ENCODE data around the gene KIF1B. TPM values are rescaled to one million over a fixed set of nuclear protein-coding genes. Genes with fewer than 3 reads are reported as not detected.
"Not testable (repeated sequence)": the region's sequence is repeated elsewhere in the genome, so short reads cannot be mapped to it uniquely, and the experiment has no call there.

The KIF1B gene
- total RNA-seq, 1 experiment from 2014 or later: 22.7 TPM

GRCh38 chr1:10424651-10425050 is 214.3 kb downstream of the KIF1B start:
- no peak overlapping the region for H2AFZ ChIP-seq
- H3K4me1 ChIP-seq (replicated peaks; ENCODE audit: insufficient read depth): peaks cover 3% of the 10 kb centered on the region
- CTCF ChIA-PET: no interaction called here
- DNase-seq: no peak
- intact Hi-C loops (cut with micrococcal nuclease; ENCODE audit: unreplicated experiment): loop anchor here (5.0 kb wide), 2 partner anchors 482 to 807 kb away; partner anchors contain the start of genes LZIC and NMNAT1
- no peak overlapping the region for H3K4me3 ChIP-seq
- no peaks in the 10 kb centered on the region for H3K9me2 ChIP-seq (ENCODE audit: insufficient read depth)
- H3K27me3 ChIP-seq (ENCODE audit: insufficient read depth, low read depth): no peaks in the 10 kb centered on the region
- no peaks in the 10 kb centered on the region for H3K9me3 ChIP-seq (ENCODE audit: insufficient read depth, low read depth)
- H3K4me2 ChIP-seq: no peak overlapping the region
- no peaks in the 10 kb centered on the region for H3K79me2 ChIP-seq (ENCODE audit: low read depth)
- no peak overlapping the region for H3K27ac ChIP-seq
- TF ChIP-seq CTCF (conservative IDR thresholded peaks at IDR 0.05) (no peak), EZH2 (IDR thresholded peaks at IDR 0.05; ENCODE audit: low read depth) (no peak)
- no peaks in the 10 kb centered on the region for H4K20me1 ChIP-seq (ENCODE audit: insufficient read depth)
- peaks cover 8% of the 10 kb centered on the region; the same call in 1 of the 2 replicates for H3F3A ChIP-seq (ENCODE audit: insufficient read depth, low read depth)
- POLR2A ChIA-PET (ENCODE audit: unreplicated experiment): interaction anchor here (0.6 kb wide), 1 partner anchor 63 kb away, joined by 30 read pairs; no protein-coding TSS in a partner anchor
- no peaks in the 10 kb centered on the region for H3K36me3 ChIP-seq (ENCODE audit: low read depth)
- BruUV-seq (replicated peaks): no TSS peak

- CTCF ChIA-PET; H3K4me3 ChIP-seq; H3K4me2 ChIP-seq; H3F3A ChIP-seq (ENCODE audit: insufficient read depth, low read depth); H3K9me2 ChIP-seq (ENCODE audit: insufficient read depth); H3K27ac ChIP-seq; H3K79me2 ChIP-seq (ENCODE audit: low read depth); H2AFZ ChIP-seq; DNase-seq; H3K9me3 ChIP-seq (ENCODE audit: insufficient read depth, low read depth); H3K36me3 ChIP-seq (ENCODE audit: low read depth); BruUV-seq (replicated peaks); H4K20me1 ChIP-seq (ENCODE audit: insufficient read depth); H3K27me3 ChIP-seq (ENCODE audit: insufficient read depth, low read depth); H3K4me1 ChIP-seq (replicated peaks; ENCODE audit: insufficient read depth): not testable (repeated sequence)
- intact Hi-C loops (cut with micrococcal nuclease; ENCODE audit: unreplicated experiment): loop anchor here (5.0 kb wide), 2 partner anchors 484 to 809 kb away; partner anchors contain the start of genes LZIC and NMNAT1
- POLR2A ChIA-PET (ENCODE audit: unreplicated experiment): interaction anchor here (0.7 kb wide), 2 partner anchors 27 to 92 kb away, joined by 3 to 8 read pairs; partner anchors contain the start of gene PGD
Measured at GRCh38 chr1:10425826-10426534, 215.6 kb downstream of the KIF1B start.

- H3K4me1 ChIP-seq (replicated peaks; ENCODE audit: insufficient read depth); POLR2A ChIA-PET (ENCODE audit: unreplicated experiment); BruUV-seq (replicated peaks); H2AFZ ChIP-seq; DNase-seq; H3K79me2 ChIP-seq (ENCODE audit: low read depth); H3K27ac ChIP-seq; H3K4me3 ChIP-seq; CTCF ChIA-PET; H3K36me3 ChIP-seq (ENCODE audit: low read depth); H3F3A ChIP-seq (ENCODE audit: insufficient read depth, low read depth); H3K4me2 ChIP-seq; H3K9me2 ChIP-seq (ENCODE audit: insufficient read depth); H3K27me3 ChIP-seq (ENCODE audit: insufficient read depth, low read depth); H3K9me3 ChIP-seq (ENCODE audit: insufficient read depth, low read depth); H4K20me1 ChIP-seq (ENCODE audit: insufficient read depth): not testable (repeated sequence)
- intact Hi-C loops (cut with micrococcal nuclease; ENCODE audit: unreplicated experiment): loop anchor here (5.0 kb wide), 2 partner anchors 484 to 809 kb away; partner anchors contain the start of genes LZIC and NMNAT1
Measured at GRCh38 chr1:10426535-10426848, 216.1 kb downstream of the KIF1B start.

GRCh38 chr1:10428984-10429383 is 218.6 kb downstream of the KIF1B start:
- TF ChIP-seq CTCF (conservative IDR thresholded peaks at IDR 0.05) (no peak), EZH2 (IDR thresholded peaks at IDR 0.05; ENCODE audit: low read depth) (no peak)
- POLR2A ChIA-PET (ENCODE audit: unreplicated experiment): no interaction called here
- DNase-seq: no peak
- H3K79me2 ChIP-seq (ENCODE audit: low read depth): peaks cover 13% of the 10 kb centered on the region
- H3K27me3 ChIP-seq (ENCODE audit: insufficient read depth, low read depth): no peaks in the 10 kb centered on the region
- H4K20me1 ChIP-seq (ENCODE audit: insufficient read depth): no peaks in the 10 kb centered on the region
- intact Hi-C loops (cut with micrococcal nuclease; ENCODE audit: unreplicated experiment): loop anchor here (1.0 to 5.0 kb wide), 5 partner anchors 52 to 812 kb away; partner anchors contain the start of genes KIF1B, LZIC and NMNAT1
- no peak overlapping the region for H3K27ac ChIP-seq
- no TSS peak for BruUV-seq (replicated peaks)
- no peaks in the 10 kb centered on the region for H3K9me3 ChIP-seq (ENCODE audit: insufficient read depth, low read depth)
- no peaks in the 10 kb centered on the region for H3K36me3 ChIP-seq (ENCODE audit: low read depth)
- no peaks in the 10 kb centered on the region for H3K9me2 ChIP-seq (ENCODE audit: insufficient read depth)
- H3K4me3 ChIP-seq: no peak overlapping the region
- no peaks in the 10 kb centered on the region; the same call in 1 of the 2 replicates for H3F3A ChIP-seq (ENCODE audit: insufficient read depth, low read depth)
- no peak overlapping the region for H2AFZ ChIP-seq
- no peak overlapping the region for H3K4me2 ChIP-seq
- peaks cover 10% of the 10 kb centered on the region for H3K4me1 ChIP-seq (replicated peaks; ENCODE audit: insufficient read depth)
- CTCF ChIA-PET: interaction anchor here (1.0 to 3.3 kb wide), 3 partner anchors 51 to 65 kb away, joined by 3 to 19 read pairs (median 3); no protein-coding TSS in a partner anchor
